Stimulated activated CD4-positive, alpha-beta T cell treated with anti-CD3 and anti-CD28 coated beads, Interleukin-4, amount 100 ng/mL, for 4 hours (primary cell): Measurements from ENCODE around the gene SSC5D.
"Not testable (repeated sequence)": the region's sequence is repeated elsewhere in the genome, so short reads cannot be mapped to it uniquely, and the experiment has no call there.

Experiments used
- DNase-seq, 2 experiments: peaks; one replicate each; pipeline ENCODE4 v3.0.0-alpha.2; 2020

SSC5D gene

GRCh38 chr19:55508120-55508519 is 19.9 kb downstream of the SSC5D start:
- DNase-seq: no peak

DNA sequence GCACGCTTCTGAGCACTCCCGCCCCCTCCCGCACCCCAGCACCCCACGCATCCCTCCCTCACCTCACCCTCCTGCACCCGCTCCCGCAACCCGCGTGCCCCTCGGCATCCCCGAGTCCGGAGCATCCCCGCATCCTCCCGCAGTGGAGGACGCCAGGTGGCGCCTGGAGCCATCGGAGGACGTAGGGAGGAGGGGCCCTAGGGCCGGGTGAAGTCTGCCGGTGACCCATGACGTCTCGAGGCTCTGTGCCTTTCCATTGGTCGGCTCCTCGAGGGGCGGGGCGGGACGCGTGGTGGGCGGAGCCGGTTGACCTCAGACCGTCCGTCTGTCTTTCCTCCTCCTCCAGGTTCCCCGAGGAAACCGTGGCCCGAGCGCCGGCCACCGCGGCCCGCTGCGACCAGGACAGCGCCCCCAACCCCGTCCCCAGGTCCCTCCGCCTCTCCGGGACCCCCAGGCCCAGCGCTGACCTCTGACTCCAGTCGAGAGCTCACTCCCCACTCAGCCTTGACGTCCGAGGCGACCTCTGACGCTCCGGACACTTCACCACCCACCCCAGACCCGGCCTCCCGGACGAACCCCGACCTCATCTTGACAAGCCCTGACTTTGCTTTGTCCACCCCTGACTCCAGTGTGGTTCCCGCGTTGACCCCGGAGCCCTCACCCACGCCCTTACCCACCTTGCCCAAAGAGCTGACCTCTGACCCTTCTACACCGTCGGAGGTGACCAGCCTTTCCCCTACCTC is 28.8 kb downstream of the SSC5D start:
- DNase-seq: peak; percentile 87 to 90

DNA sequence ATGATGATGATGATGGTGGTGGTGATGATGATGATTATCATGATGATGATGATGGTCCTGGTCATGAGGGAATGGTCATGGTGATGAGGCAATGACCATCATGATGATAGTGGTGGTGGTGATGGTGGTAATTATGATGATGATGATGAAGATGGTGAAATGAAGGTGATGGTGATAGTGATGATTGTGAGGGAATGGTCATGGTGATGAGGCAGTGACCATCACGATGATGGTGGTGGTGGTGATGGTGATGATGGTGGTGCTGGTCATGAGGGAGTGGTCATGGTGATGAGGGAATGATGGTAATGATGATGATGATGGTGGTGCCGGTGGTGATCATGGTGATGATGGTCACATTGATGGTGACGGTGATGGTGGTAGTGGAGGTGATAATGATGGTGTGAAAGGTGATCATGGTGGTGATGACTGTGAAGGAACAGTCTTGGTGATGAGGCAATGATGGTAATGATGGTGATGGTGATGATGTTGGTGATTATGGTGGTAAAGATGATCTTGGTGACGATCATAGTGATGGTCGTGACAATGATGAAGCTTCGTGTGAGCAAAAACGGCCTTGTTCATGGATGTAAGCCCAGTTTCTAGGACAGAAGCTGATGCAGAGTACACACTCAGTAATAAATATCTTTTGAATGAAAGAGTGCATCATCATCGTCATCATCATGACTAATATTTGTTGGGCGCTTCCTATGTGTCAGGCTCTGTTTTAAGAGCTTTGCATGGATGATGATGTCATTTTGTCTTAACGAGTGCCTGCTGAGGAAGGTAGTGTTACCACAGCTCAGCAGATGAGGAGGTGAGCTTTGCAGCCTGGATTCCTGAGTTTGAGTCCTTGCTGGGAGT is 31.4 kb downstream of the SSC5D start:
- no peak for DNase-seq

- no peak for DNase-seq
Measured at GRCh38 chr19:55520691-55521292, 32.6 kb downstream of the SSC5D start.

DNA sequence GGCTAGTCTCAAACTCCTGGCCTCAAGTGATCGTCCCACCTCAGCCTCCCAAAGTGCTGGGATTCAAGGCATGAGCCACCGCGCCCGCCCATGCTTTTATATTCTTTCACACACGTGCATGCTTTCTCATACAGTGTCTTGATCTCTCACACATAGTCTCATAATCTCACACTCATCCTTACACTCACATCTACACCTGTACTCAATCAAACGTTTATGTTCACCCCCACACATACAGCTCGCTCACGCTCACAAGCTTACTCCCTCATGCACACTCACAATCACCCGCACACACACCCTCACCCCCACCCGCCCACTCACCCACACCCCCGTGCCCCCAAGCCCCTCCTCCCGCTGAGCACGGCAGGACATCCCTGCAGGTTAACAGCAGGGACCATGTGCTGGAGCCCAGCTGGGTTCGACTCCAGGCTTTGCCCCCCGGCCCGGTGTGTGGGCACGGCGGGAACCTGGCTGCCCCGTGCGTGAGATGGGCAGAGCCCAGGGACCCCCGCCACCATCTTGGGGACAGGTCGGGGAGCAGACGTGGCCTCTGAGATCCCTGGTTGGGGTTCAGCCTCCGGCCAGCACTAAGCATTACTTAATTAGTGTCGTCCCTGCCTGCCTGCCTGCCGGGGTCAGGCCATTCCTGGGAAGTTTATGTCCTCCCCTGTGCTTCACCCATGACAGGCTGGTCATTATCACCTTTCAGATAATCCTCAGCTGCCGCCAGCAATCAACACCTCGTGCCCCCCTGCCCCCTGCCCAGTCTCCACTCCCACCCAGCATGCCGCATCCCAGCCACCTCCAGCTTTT is 37.3 kb downstream of the SSC5D start:
- no peak for DNase-seq

GRCh38 chr19:55526216-55527196 is 38.3 kb downstream of the SSC5D start:
- no peak for DNase-seq

- no peak for DNase-seq
Measured at GRCh38 chr19:55527197-55528029, 39.2 kb downstream of the SSC5D start.

GRCh38 chr19:55528030-55528803 is 40.0 kb downstream of the SSC5D start:
- no peak for DNase-seq

DNA sequence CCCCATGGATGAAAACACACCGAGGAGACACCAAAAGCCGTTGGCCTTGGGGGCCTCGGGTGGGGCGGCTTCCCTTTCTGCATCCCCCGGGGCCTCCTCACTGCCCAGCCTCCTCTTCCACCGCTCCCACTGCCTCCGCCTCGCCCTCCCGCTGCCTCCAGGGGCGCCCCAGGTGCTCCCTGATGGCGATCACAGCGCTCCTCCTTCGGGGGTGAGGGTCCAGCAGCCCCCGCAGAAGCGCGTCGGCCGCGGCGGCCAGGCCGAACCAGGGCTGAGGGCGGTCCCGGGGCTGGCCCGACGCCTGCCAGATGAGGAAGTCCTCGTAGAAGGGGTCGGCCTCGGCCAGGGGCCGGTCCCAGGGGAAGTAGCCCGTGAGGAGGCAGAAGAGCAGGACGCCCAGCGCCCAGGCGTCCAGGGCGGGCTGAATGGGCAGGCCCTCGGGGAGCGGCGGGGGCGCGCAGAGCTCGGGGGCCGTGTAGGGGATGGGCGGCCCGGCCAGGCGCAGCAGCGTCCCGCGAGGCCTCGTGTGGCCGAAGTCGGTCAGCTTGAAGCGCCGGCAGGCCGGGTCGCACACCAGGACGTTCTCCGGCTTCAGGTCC is 41.5 kb downstream of the SSC5D start:
- DNase-seq: no peak

GRCh38 chr19:55530996-55531395 is 42.8 kb downstream of the SSC5D start:
- no peak for DNase-seq

GRCh38 chr19:55534280-55534679 is 46.0 kb downstream of the SSC5D start:
- DNase-seq: not testable (repeated sequence)

- no peak for DNase-seq
Measured at GRCh38 chr19:55535173-55535964, 47.1 kb downstream of the SSC5D start.

- no peak for DNase-seq
Measured at GRCh38 chr19:55535965-55536350, 47.7 kb downstream of the SSC5D start.

- no peak for DNase-seq
Measured at GRCh38 chr19:55536366-55536765, 48.1 kb downstream of the SSC5D start.

- no peak for DNase-seq
Measured at GRCh38 chr19:55536951-55537740, 48.9 kb downstream of the SSC5D start, which contains the start of gene SBK2. Gene SBK2, minus strand, starts transcription at chr19:55537133. Its CDS starts 839 bp downstream, at chr19:55536294.

GRCh38 chr19:55537741-55538111 is 49.5 kb downstream of the SSC5D start:
- DNase-seq: no peak

DNA sequence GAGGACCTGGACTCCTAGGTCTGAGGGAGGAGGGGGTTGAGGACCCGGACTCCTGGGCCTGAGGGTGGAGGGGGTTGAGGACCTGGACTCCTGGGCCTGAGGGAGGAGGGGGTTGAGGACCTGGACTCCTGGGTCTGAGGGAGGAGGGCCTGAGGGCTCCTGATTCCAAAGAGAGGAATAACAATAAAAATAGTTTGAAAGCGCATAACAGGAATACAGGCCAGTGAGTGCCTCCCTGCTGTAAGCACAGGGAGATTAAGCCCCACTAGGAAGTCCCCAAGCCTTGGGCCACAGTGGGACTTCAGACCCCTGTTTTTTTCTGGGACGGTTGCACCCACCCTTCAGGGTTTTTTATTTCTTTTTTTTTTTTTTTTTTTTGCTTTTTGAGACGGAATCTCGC is 49.9 kb downstream of the SSC5D start:
- DNase-seq: no peak
